ENCODE measurements around the gene VEGFA. TPM values are rescaled to one million over a fixed set of nuclear protein-coding genes. Genes with fewer than 3 reads are reported as not detected.

VEGFA gene
- total and polyA plus RNA-seq, 2 experiments from 2014 or later: 199 to 626 TPM

DNA sequence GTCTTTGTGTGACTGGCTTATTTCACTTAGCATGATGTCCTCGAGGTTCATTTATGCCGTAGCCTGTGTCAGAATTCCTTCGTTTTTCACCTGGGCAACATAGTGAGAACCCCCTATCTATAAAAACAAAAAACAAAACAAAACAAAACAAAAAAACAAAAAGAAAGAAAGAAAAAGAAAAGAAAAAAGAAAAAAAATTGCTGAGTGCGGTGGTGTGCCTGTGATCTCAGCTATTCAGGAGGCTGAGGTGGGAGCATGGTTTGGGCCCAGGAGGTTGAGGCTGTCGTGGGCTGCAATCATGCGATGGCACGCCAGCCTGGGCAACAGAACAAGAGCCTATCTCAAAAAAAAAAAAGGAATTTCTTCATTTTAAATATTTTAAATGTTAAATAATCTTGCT, 38.4 kb downstream of the VEGFA start:
- Histone ChIP-seq H3K4me3 (no peak overlapping the region), H3K9me3 (ENCODE audit: low read depth) (no peaks in the 10 kb centered on the region), H3K27ac (no peak overlapping the region), H3K36me3 (no peaks in the 10 kb centered on the region), H3K27me3 (no peaks in the 10 kb centered on the region), H3K4me1 (ENCODE audit: low read depth) (peaks cover 26% of the 10 kb centered on the region)
- no peak for TF ChIP-seq CTCF (IDR thresholded peaks at IDR 0.05; ENCODE audit: low read depth, low read length)
- no peak for DNase-seq (ENCODE audit: low read depth in 1 of 2, low spot score in 1 of 2)

DNA sequence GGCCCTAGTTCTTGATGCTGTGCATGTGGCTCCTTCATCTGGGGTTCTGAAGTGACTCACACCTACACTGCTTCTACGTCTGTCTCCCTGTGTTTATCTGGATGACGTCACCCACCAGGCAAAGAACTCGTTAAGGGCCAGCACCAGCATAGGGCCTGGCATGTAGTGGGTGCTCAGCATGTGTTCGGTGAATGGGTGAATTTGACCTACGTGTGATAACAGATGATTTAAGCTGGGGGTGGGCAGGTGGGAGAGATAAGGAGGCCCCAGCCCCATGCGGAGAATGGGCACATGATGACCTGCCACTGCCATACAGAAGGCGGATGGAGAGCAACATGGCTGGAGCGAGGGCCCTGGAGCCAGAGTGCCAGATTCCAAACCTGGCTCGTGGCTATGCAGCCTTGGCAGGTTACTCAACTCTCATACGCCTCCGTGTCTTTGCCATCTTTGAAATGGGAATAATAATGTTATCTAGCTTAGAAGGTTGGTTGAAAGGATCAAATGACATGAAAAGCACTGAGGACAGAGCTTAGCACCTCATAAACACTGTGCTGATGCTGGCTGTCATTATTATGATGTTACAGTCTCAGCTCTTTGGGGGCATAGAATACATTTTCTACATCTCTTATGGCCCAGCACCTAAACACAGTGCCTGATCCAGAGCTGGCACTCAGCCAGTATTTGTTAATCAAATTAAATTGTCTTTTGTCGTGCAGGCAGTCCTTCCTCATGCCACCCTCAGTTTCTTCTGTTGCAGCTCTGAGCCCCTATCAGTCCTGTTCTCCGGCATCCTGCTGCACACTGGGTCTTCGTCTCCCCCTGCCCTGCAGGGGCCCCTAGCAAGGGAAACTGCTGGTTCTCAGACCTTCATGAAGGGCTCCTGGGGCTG, 39.6 kb downstream of the VEGFA start:
- H3K9me3 ChIP-seq (ENCODE audit: low read depth): no peaks in the 10 kb centered on the region
- H3K27me3 ChIP-seq: no peaks in the 10 kb centered on the region
- H3K4me3 ChIP-seq: no peak overlapping the region
- peaks cover 35% of the 10 kb centered on the region for H3K4me1 ChIP-seq (ENCODE audit: low read depth)
- H3K27ac ChIP-seq: no peak overlapping the region
- TF ChIP-seq CTCF (IDR thresholded peaks at IDR 0.05; ENCODE audit: low read depth, low read length): no peak
- DNase-seq (ENCODE audit: low read depth in 1 of 2, low spot score in 1 of 2): peak in 1 of 2 donors; percentile 74
- no peaks in the 10 kb centered on the region for H3K36me3 ChIP-seq

- Histone ChIP-seq H3K4me3 (no peak overlapping the region), H3K4me1 (ENCODE audit: low read depth) (peaks cover 35% of the 10 kb centered on the region), H3K9me3 (ENCODE audit: low read depth) (no peaks in the 10 kb centered on the region), H3K27ac (no peak overlapping the region), H3K27me3 (no peaks in the 10 kb centered on the region), H3K36me3 (no peaks in the 10 kb centered on the region)
- TF ChIP-seq CTCF (IDR thresholded peaks at IDR 0.05; ENCODE audit: low read depth, low read length): no peak
- DNase-seq (ENCODE audit: low read depth in 1 of 2, low spot score in 1 of 2): no peak
These were observed 41.1 kb downstream of the VEGFA start for GRCh38 chr6:43810965-43811732.

- peaks cover 34% of the 10 kb centered on the region for H3K4me1 ChIP-seq (ENCODE audit: low read depth)
- H3K27ac ChIP-seq: no peak overlapping the region
- H3K27me3 ChIP-seq: no peaks in the 10 kb centered on the region
These were observed 41.7 kb downstream of the VEGFA start for GRCh38 chr6:43811733-43812099.

More at GRCh38 chr6:43811733-43812099, 41.7 kb downstream of the VEGFA start:
- Histone ChIP-seq H3K36me3 (no peaks in the 10 kb centered on the region), H3K9me3 (ENCODE audit: low read depth) (no peaks in the 10 kb centered on the region), H3K4me3 (no peak overlapping the region)
- no peak for DNase-seq (ENCODE audit: low read depth in 1 of 2, low spot score in 1 of 2)
- TF ChIP-seq CTCF (IDR thresholded peaks at IDR 0.05; ENCODE audit: low read depth, low read length): no peak
